H1 (cell line): ENCODE measurements around the gene LCLAT1. TPM values are rescaled to one million over a fixed set of nuclear protein-coding genes. Genes with fewer than 3 reads are reported as not detected.

Experiments
- ASH2L ChIP-seq: fragments of 200-600, 300-600 bp; sonication (generic); IDR thresholded peaks from one replicate; pipeline ENCODE4 v1.7.1; 2017; ENCODE audit warnings: low read length
- CBX8 ChIP-seq: fragments of 300-800, 300-1000 bp; sonication (generic); IDR thresholded peaks from 2 replicates; pipeline ENCODE4 v1.7.1; 2016; ENCODE audit warnings: low read depth, low read length, borderline replicate concordance
- CHD1 ChIP-seq: IDR thresholded peaks from 2 replicates; pipeline ENCODE4 v1.6.1; 2012; ENCODE audit warnings: low read depth, low read length, improper control_type of control experiment
- CTBP2 ChIP-seq: IDR thresholded peaks from 2 replicates; pipeline ENCODE4 v1.7.0; 2011; ENCODE audit warnings: borderline replicate concordance, mild to moderate bottlenecking, moderate library complexity, mixed read lengths, low read length; ENCODE audit not compliant: insufficient read depth, insufficient read length
- EP300 ChIP-seq, 2 experiments: IDR thresholded peaks; 1 replicate in 1 of 2; 2 replicates in 1 of 2; pipeline ENCODE4 v1.6.1; 2011 to 2012; ENCODE audit warnings: low read depth in 2 of 2, low read length in 2 of 2, mild to moderate bottlenecking in 2 of 2, borderline replicate concordance in 1 of 2, inconsistent platforms in 1 of 2, moderate library complexity in 1 of 2
- EZH2 ChIP-seq: fragments of 200-600 bp; sonication (generic); IDR thresholded peaks from 2 replicates; pipeline ENCODE4 v1.7.1; 2012; ENCODE audit warnings: low read depth, mild to moderate bottlenecking, moderate library complexity, low read length, inconsistent platforms; ENCODE audit not compliant: severe bottlenecking
- KDM5A ChIP-seq: fragments of 200-600 bp; IDR thresholded peaks from 2 replicates; pipeline ENCODE4 v1.7.1; 2012; ENCODE audit warnings: mild to moderate bottlenecking, low read length, inconsistent platforms, mixed read lengths
- SUZ12 ChIP-seq: fragments of 200-600 bp; sonication (generic); IDR thresholded peaks from 2 replicates; pipeline ENCODE4 v1.6.1; 2012; ENCODE audit warnings: mild to moderate bottlenecking, inconsistent platforms, low read length, moderate library complexity, mixed read lengths
- polyA plus RNA-seq, 7 experiments: library from polyadenylated mRNA; depleted of rRNA in 3 of 7; stranded (reverse) in 5 of 7; unstranded in 2 of 7; fragments of >200 nt in 5 of 7; fragments of 200-250 nt in 2 of 7; gene quantifications; 1 replicate in 5 of 7; 2 replicates in 1 of 7; 4 replicates in 1 of 7; pipeline versions ENCODE4 v1.2.1 to v1.2.3, GENCODE V29; 2011 to 2013; ENCODE audit warnings: missing spikeins in 2 of 7, mixed read lengths in 2 of 7
- total RNA-seq: library from RNA; stranded (reverse); fragmentation: NEBNext Ultra II Directional; extraction: Animal tissue kit (Norgen Biotek cat#: 25700); gene quantifications from 2 replicates; pipeline ENCODE4 v1.2.1, GENCODE V29; 2021
- TF ChIP-seq, protein P1 (sequence below): IDR thresholded peaks from 2 replicates; pipeline ENCODE4 v1.6.1; 2012; ENCODE audit warnings: inconsistent platforms

The LCLAT1 gene
- total and polyA plus RNA-seq, 2 of the 8 experiments (the other 6 are each of a cell fraction or from before 2014, with no cell fraction given) = 7.6 to 22.0 TPM

DNA sequence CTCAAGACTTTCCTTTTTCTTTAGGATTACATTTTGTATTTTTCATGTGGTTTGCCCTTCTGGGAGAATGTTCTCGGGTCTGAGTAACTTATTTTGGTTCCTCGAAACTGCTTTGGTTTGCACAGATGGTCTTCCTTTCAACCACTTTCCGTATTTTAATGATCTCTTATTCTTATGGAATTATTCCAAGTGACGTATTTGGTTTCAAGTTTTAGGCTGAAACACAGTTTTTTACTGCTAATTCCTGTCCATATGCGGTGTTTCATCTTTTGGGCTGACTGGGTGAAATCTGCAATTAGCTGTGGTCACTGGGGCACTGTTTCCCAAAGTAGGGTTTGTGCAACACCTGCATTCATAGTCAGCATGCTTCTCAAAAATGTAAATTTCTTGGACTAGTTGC is 237.5 kb downstream of the LCLAT1 start (continued):
- TF ChIP-seq, protein P1, sequence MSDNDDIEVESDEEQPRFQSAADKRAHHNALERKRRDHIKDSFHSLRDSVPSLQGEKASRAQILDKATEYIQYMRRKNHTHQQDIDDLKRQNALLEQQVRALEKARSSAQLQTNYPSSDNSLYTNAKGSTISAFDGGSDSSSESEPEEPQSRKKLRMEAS = no peak
- TF ChIP-seq SUZ12 (no peak), ASH2L (no peak), EZH2 (no peak), KDM5A (no peak), CBX8 (no peak), CTBP2 (no peak), CHD1 (no peak), EP300 (IDR thresholded peaks at IDR 0.05; ENCODE audit: borderline replicate concordance in 1 of 2, low read depth in 2 of 2, low read length in 2 of 2) (no peak)
